ENCODE measurements around the gene SMIM35. TPM values are rescaled to one million over a fixed set of nuclear protein-coding genes. Genes with fewer than 3 reads are reported as not detected.

SMIM35 gene
- total RNA-seq, 1 donor from 2014 or later, result not detected

DNA sequence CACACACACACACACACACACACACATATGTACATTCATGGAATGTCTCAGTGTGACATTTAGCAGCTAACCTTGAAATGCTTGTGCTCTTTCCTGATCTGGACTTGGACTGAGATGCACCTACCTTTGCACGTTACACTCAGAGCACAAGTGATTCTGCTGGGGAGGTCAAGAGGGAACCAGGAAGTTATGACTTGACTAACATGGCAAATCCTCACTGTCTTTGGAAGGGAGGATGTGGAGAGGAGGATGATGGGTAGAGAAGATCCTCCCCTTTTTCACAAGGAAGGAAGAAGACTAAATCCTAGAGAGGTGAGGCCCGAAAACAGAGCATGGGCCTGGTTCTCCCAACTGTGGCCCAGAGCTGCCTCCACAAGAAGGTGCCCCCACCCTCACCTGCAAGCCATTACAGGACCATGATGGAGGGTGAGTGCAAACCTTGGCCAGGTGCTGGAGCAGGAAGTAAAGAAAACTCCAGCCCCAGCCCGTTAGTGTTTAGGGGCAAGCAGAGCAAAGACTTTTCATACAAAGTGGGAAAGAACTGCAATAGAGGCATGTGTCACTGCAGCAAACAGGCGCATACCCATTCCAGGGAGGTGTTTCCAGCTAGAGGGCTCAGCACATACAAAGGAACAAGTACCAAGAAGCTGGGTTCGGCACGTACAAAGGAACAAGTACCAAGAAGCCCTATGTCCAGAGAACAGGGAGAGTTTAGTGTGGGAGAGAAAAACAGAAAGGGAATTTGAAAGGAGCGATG is 39.5 kb upstream of the SMIM35 start:
- Histone ChIP-seq H3K9me3 (ENCODE audit: control insufficient read depth in 3 of 3, low read length in 3 of 3) (no peaks in the 10 kb centered on the region), H3K4me3 (ENCODE audit: low read length in 3 of 3) (no peak overlapping the region), H3K27ac (ENCODE audit: low read depth, low read length) (no peak overlapping the region), H3K36me3 (ENCODE audit: control insufficient read depth in 3 of 3, insufficient read depth in 3 of 3, low read length in 3 of 3) (no peaks in the 10 kb centered on the region), H3K4me1 (ENCODE audit: control insufficient read depth in 3 of 3, insufficient read depth in 3 of 3, low read length in 3 of 3) (peaks cover 0 to 10% (median 9%) of the 10 kb centered on the region in 3 donors), H3K9ac (ENCODE audit: low read depth in 1 of 3, low read length in 3 of 3) (no peak overlapping the region), H3K27me3 (ENCODE audit: control insufficient read depth in 3 of 3, insufficient read depth in 3 of 3, low read length in 3 of 3) (no peaks in the 10 kb centered on the region)

DNA sequence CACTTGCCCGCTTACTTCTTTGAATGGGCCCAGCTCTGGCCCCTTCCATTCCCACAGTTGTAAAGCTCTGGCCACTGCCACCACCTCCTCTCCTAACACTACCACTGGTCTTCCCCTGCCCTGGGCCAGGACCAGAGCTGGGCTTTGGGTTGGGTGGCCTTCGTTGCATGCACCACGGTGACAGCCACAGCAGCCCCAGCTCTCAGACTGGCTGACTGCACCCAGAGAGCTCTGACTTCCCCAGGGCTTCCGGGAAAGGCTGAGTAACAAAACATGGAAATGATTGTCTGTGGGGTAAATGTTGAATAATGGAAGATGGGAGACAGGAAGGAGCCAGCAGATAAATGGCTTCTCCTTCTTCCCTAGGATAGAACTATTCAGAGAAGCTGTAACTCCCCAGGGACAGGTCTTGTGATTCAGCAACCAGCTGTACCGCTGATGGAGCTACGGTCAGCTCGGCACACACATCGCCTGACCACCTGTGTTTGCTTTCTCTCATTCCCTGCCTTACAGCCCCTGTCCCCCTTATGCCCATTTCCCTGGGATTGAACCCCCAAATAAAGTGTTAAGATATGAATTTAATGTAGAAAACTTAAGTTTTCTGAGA is 38.3 kb upstream of the SMIM35 start:
- Histone ChIP-seq H3K4me1 (ENCODE audit: control insufficient read depth in 3 of 3, insufficient read depth in 3 of 3, low read length in 3 of 3) (peaks cover 0 to 9% (median 6%) of the 10 kb centered on the region in 3 donors), H3K36me3 (ENCODE audit: control insufficient read depth in 3 of 3, insufficient read depth in 3 of 3, low read length in 3 of 3) (no peaks in the 10 kb centered on the region), H3K9ac (ENCODE audit: low read depth in 1 of 3, low read length in 3 of 3) (no peak overlapping the region), H3K27ac (ENCODE audit: low read depth, low read length) (no peak overlapping the region), H3K4me3 (ENCODE audit: low read length in 3 of 3) (no peak overlapping the region), H3K9me3 (ENCODE audit: control insufficient read depth in 3 of 3, low read length in 3 of 3) (no peaks in the 10 kb centered on the region), H3K27me3 (ENCODE audit: control insufficient read depth in 3 of 3, insufficient read depth in 3 of 3, low read length in 3 of 3) (no peaks in the 10 kb centered on the region)

DNA sequence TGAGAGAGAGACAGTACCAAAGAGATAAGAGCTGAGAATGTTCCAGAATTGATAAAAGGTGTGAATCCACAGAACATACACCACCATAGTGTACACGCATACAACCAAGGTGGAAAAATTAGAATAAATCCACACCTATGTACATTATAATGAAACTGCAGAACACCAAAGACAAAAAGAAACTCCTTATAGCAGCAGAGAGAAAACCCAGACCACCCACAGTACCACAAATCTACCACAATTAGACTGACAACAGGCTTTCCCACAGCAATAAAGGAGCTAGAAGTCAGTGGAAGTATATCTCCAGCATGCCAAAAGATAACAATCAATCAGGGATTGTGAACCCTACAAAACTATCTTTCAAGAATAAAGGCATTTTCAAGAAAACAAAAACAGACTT is 34.0 kb upstream of the SMIM35 start:
- H3K27ac ChIP-seq (ENCODE audit: low read depth, low read length), result no peak overlapping the region
- H3K27me3 ChIP-seq (ENCODE audit: control insufficient read depth in 3 of 3, insufficient read depth in 3 of 3, low read length in 3 of 3), result peaks cover 0 to 3% (median 0%) of the 10 kb centered on the region in 3 donors
- no peaks in the 10 kb centered on the region for H3K4me1 ChIP-seq (ENCODE audit: control insufficient read depth in 3 of 3, insufficient read depth in 3 of 3, low read length in 3 of 3)
- no peaks in the 10 kb centered on the region for H3K36me3 ChIP-seq (ENCODE audit: control insufficient read depth in 3 of 3, insufficient read depth in 3 of 3, low read length in 3 of 3)
- H3K9me3 ChIP-seq (ENCODE audit: control insufficient read depth in 3 of 3, low read length in 3 of 3), result no peaks in the 10 kb centered on the region
- H3K4me3 ChIP-seq (ENCODE audit: low read length in 3 of 3), result no peak overlapping the region
- H3K9ac ChIP-seq (ENCODE audit: low read depth in 1 of 3, low read length in 3 of 3), result no peak overlapping the region

DNA sequence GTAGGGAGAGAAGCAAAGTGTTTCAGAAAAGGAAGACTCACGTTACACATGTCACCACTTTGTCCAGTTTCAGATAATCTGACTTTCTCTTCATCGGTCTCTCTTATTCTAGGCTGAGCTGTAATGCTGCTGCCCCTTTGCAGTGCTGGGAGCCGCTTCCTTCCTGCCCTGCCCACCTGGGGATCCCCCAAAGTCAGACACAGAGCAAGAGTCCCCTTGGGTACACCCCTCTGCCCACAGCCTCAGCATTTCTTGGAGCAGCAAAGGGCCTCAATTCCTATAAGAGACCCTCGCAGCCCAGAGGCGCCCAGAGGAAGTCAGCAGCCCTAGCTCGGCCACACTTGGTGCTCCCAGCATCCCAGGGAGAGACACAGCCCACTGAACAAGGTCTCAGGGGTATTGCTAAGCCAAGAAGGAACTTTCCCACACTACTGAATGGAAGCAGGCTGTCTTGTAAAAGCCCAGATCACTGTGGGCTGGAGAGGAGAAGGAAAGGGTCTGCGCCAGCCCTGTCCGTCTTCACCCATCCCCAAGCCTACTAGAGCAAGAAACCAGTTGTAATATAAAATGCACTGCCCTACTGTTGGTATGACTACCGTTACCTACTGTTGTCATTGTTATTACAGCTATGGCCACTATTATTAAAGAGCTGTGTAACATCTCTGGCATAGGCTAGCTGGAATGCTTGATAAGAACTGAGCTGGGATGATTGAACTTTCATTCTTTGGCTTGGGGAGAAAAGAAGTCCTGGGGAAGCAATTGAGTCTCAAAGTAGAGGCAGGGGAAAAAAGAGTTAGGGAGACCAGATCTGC is 31.2 kb upstream of the SMIM35 start:
- no peak overlapping the region for H3K27ac ChIP-seq (ENCODE audit: low read depth, low read length)

DNA sequence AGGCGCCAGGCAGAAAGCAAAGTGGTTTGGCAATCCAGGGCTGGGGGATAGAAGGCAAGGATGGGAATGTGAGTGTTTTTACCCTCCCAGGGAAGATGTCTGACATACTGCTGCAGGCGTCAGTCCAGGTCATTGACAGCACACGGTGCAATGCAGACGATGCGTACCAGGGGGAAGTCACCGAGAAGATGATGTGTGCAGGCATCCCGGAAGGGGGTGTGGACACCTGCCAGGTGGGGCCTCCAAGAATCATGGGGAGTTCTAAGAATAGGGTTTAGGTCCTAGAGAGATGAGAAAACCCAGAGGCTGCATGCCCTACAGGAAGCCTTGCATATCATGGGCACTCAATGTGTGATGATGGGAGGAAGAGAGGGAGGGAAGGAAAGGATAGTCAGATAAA is 28.3 kb upstream of the SMIM35 start:
- no peaks in the 10 kb centered on the region for H3K9me3 ChIP-seq (ENCODE audit: control insufficient read depth in 3 of 3, low read length in 3 of 3)
- H3K27ac ChIP-seq (ENCODE audit: low read depth, low read length), result no peak overlapping the region
- no peaks in the 10 kb centered on the region for H3K36me3 ChIP-seq (ENCODE audit: control insufficient read depth in 3 of 3, insufficient read depth in 3 of 3, low read length in 3 of 3)
- peaks cover 0 to 3% (median 3%) of the 10 kb centered on the region in 3 donors for H3K27me3 ChIP-seq (ENCODE audit: control insufficient read depth in 3 of 3, insufficient read depth in 3 of 3, low read length in 3 of 3)
- H3K4me3 ChIP-seq (ENCODE audit: low read length in 3 of 3), result no peak overlapping the region
- no peak overlapping the region for H3K9ac ChIP-seq (ENCODE audit: low read depth in 1 of 3, low read length in 3 of 3)
- H3K4me1 ChIP-seq (ENCODE audit: control insufficient read depth in 3 of 3, insufficient read depth in 3 of 3, low read length in 3 of 3), result no peaks in the 10 kb centered on the region

More for the DNA sequence above, 31.2 kb upstream of the SMIM35 start:
- Histone ChIP-seq H3K4me3 (ENCODE audit: low read length in 3 of 3) (no peak overlapping the region), H3K4me1 (ENCODE audit: control insufficient read depth in 3 of 3, insufficient read depth in 3 of 3, low read length in 3 of 3) (no peaks in the 10 kb centered on the region), H3K9me3 (ENCODE audit: control insufficient read depth in 3 of 3, low read length in 3 of 3) (no peaks in the 10 kb centered on the region), H3K27me3 (ENCODE audit: control insufficient read depth in 3 of 3, insufficient read depth in 3 of 3, low read length in 3 of 3) (peaks cover 0 to 3% (median 3%) of the 10 kb centered on the region in 3 donors), H3K36me3 (ENCODE audit: control insufficient read depth in 3 of 3, insufficient read depth in 3 of 3, low read length in 3 of 3) (no peaks in the 10 kb centered on the region), H3K9ac (ENCODE audit: low read depth in 1 of 3, low read length in 3 of 3) (no peak overlapping the region)

DNA sequence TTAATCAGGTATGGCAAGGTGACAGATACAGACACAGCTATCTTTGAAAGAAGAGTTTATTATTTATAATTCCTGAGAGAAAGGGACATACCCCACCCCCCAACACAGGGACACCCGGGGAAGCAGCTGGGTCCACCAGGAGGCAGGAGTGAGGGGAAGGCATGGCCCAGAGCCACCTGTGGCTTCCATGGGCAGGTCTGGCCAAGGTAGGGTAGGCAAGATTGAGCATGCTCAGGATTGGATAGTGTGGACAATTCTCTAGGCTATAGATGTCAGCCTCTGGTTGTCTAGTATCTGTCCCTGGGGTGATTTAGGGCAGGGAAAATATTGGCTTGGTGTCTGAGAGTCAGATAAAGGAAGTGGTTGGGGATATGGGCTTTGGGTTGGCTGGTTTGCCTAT is 27.5 kb upstream of the SMIM35 start:
- Histone ChIP-seq H3K27ac (ENCODE audit: low read depth, low read length) (no peak overlapping the region), H3K4me3 (ENCODE audit: low read length in 3 of 3) (no peak overlapping the region), H3K9me3 (ENCODE audit: control insufficient read depth in 3 of 3, low read length in 3 of 3) (no peaks in the 10 kb centered on the region), H3K4me1 (ENCODE audit: control insufficient read depth in 3 of 3, insufficient read depth in 3 of 3, low read length in 3 of 3) (peaks cover 0 to 5% (median 4%) of the 10 kb centered on the region in 3 donors), H3K27me3 (ENCODE audit: control insufficient read depth in 3 of 3, insufficient read depth in 3 of 3, low read length in 3 of 3) (peaks cover 0 to 3% (median 3%) of the 10 kb centered on the region in 3 donors), H3K9ac (ENCODE audit: low read depth in 1 of 3, low read length in 3 of 3) (no peak overlapping the region), H3K36me3 (ENCODE audit: control insufficient read depth in 3 of 3, insufficient read depth in 3 of 3, low read length in 3 of 3) (no peaks in the 10 kb centered on the region)

DNA sequence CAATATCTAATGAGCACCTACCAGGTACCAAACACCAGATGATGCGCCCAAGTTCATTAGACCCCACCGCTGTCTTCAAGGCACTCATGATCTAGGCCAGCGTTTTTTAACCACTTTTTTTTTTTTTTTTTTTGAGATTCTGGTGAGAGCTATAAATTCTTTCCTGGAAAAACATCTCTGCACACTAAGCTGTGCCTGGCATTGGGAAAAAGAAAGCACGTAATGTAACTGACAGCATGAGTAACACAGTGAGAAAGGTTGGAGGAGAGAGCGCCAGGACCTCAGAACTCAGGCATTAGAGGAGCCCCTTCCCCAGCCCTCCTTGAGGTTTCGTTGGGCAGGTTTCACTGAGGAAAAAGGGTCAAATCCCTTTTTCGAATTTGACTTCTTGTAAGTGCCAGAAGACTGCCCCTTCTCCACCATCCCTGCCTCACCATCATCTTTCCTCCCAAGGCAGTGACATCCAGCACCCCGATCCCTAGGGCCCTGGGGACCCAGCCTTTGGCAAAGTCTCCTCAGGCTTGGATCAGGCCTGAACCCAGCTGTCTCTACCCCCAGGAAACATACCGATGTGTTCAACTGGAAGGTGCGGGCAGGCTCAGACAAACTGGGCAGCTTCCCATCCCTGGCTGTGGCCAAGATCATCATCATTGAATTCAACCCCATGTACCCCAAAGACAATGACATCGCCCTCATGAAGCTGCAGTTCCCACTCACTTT is 26.1 kb upstream of the SMIM35 start:
- Histone ChIP-seq H3K4me1 (ENCODE audit: control insufficient read depth in 3 of 3, insufficient read depth in 3 of 3, low read length in 3 of 3) (peaks cover 0 to 5% (median 4%) of the 10 kb centered on the region in 3 donors), H3K27me3 (ENCODE audit: control insufficient read depth in 3 of 3, insufficient read depth in 3 of 3, low read length in 3 of 3) (peaks cover 0 to 3% (median 3%) of the 10 kb centered on the region in 3 donors), H3K9ac (ENCODE audit: low read depth in 1 of 3, low read length in 3 of 3) (no peak overlapping the region), H3K4me3 (ENCODE audit: low read length in 3 of 3) (no peak overlapping the region), H3K27ac (ENCODE audit: low read depth, low read length) (no peak overlapping the region), H3K36me3 (ENCODE audit: control insufficient read depth in 3 of 3, insufficient read depth in 3 of 3, low read length in 3 of 3) (no peaks in the 10 kb centered on the region), H3K9me3 (ENCODE audit: control insufficient read depth in 3 of 3, low read length in 3 of 3) (no peaks in the 10 kb centered on the region)

DNA sequence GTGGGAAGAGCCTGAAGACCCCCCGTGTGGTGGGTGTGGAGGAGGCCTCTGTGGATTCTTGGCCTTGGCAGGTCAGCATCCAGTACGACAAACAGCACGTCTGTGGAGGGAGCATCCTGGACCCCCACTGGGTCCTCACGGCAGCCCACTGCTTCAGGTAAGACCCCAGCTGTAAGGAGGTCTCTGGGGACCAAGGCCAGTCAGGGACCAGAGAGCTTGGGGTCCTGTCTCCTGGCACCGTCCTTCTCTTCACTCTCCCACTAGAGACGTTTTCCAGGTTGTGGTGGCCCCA is 24.9 kb upstream of the SMIM35 start:
- no peak overlapping the region for H3K4me3 ChIP-seq (ENCODE audit: low read length in 3 of 3)

DNA sequence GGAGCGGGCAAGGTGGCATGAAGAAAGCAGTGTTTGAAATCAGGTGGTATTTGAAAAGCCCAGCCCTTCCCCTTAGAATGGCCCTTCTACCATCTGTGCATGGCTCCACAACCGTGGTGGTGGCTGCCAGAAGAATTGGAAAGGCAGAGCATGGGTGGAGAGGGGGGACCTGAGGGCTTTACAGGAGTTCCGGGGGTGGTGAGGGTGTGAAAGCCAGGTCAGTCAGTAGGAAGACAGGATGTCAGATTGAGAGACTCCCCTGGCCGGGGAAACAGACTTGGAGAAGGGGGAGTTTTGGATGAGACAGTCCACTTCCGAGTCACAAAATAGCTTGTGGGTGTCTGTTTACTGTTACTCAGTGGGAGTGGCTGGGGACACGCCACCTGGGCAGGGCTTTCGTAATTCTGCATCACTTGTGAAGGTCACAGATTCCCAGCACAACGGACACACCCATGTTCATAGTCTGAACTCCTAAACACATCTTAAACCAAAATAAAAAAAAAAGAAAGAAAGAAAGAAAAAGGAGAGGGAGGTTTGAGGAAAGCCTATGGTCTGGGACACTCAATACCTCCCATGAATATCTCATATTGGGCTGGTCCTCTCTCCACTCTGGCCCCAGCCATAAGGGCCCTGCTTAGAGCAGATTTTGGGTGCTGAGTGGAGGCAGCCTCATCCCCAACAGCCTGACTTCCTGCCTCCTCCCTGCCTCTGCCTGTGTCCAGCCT is 24.4 kb upstream of the SMIM35 start:
- H3K27me3 ChIP-seq (ENCODE audit: control insufficient read depth in 3 of 3, insufficient read depth in 3 of 3, low read length in 3 of 3), result peaks cover 0 to 3% (median 0%) of the 10 kb centered on the region in 3 donors
- H3K9me3 ChIP-seq (ENCODE audit: control insufficient read depth in 3 of 3, low read length in 3 of 3), result no peaks in the 10 kb centered on the region

More for the DNA sequence above, 24.9 kb upstream of the SMIM35 start:
- Histone ChIP-seq H3K36me3 (ENCODE audit: control insufficient read depth in 3 of 3, insufficient read depth in 3 of 3, low read length in 3 of 3) (no peaks in the 10 kb centered on the region), H3K27ac (ENCODE audit: low read depth, low read length) (no peak overlapping the region), H3K9ac (ENCODE audit: low read depth in 1 of 3, low read length in 3 of 3) (no peak overlapping the region), H3K9me3 (ENCODE audit: control insufficient read depth in 3 of 3, low read length in 3 of 3) (no peaks in the 10 kb centered on the region), H3K4me1 (ENCODE audit: control insufficient read depth in 3 of 3, insufficient read depth in 3 of 3, low read length in 3 of 3) (peaks cover 0 to 5% (median 4%) of the 10 kb centered on the region in 3 donors), H3K27me3 (ENCODE audit: control insufficient read depth in 3 of 3, insufficient read depth in 3 of 3, low read length in 3 of 3) (peaks cover 0 to 3% (median 0%) of the 10 kb centered on the region in 3 donors)

More for the DNA sequence above, 24.4 kb upstream of the SMIM35 start:
- H3K4me1 ChIP-seq (ENCODE audit: control insufficient read depth in 3 of 3, insufficient read depth in 3 of 3, low read length in 3 of 3), result peaks cover 0 to 5% (median 4%) of the 10 kb centered on the region in 3 donors
- H3K27ac ChIP-seq (ENCODE audit: low read depth, low read length), result no peak overlapping the region
- H3K4me3 ChIP-seq (ENCODE audit: low read length in 3 of 3), result no peak overlapping the region
- H3K9ac ChIP-seq (ENCODE audit: low read depth in 1 of 3, low read length in 3 of 3), result no peak overlapping the region
- H3K36me3 ChIP-seq (ENCODE audit: control insufficient read depth in 3 of 3, insufficient read depth in 3 of 3, low read length in 3 of 3), result no peaks in the 10 kb centered on the region
